ENCODE results near the gene ADGRF1. TPM values are rescaled to one million over a fixed set of nuclear protein-coding genes. Genes with fewer than 3 reads are reported as not detected.

Gene ADGRF1
- total and polyA plus RNA-seq, 5 donors from 2014 or later, result not detected

DNA sequence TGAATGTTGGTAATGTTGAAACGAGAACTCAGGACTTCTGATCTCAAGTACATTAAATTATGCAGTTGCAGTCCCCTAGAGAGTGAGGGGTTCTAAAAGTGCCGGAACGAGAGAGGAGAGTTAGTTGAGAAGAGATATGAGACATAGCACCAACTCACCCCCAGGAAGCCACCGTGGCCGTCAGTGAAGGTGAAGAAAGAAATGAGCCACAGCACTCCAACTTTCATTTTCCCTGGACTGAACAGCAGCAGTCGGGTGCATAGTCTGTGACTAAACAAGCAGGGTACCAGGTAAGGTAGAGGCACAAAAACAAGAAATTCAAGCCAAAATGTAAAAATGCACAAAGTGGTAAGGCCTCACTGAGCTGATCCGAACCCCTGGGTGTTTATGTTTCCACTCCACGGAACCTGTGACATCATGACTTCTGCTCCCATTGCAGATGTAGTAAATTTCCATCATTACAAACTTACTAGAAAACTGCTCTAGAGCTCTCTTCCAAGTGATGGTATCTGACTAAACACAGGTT is 13.2 kb downstream of the ADGRF1 start:
- H3K4me3 ChIP-seq (ENCODE audit: low read depth, low read length), result no peak overlapping the region
- H3K4me1 ChIP-seq (ENCODE audit: control insufficient read depth, insufficient read depth, low read length, poor library complexity, severe bottlenecking), result no peaks in the 10 kb centered on the region
- no peak for ATAC-seq (ENCODE audit: low read depth in 2 of 2)
- no peaks in the 10 kb centered on the region for H3K9me3 ChIP-seq (ENCODE audit: control insufficient read depth in 2 of 2, low read length in 2 of 2)
- no peak for DNase-seq
- Mint-ChIP-seq H3K27ac (no peak overlapping the region), H3K36me3 (no peaks in the 10 kb centered on the region), H3K4me3 (no peak overlapping the region), H3K4me1 (no peaks in the 10 kb centered on the region), H3K27me3 (no peaks in the 10 kb centered on the region), H3K9me3 (peaks cover 0 to 1% (median 0%) of the 10 kb centered on the region in 7 donors)
- H3K36me3 ChIP-seq (ENCODE audit: control insufficient read depth, insufficient read depth, low read length), result no peaks in the 10 kb centered on the region
- no peaks in the 10 kb centered on the region for H3K27me3 ChIP-seq (ENCODE audit: control insufficient read depth, insufficient read depth, low read length)
- H3K27ac ChIP-seq (ENCODE audit: insufficient read depth, low read length, poor library complexity, severe bottlenecking), result no peak overlapping the region

DNA sequence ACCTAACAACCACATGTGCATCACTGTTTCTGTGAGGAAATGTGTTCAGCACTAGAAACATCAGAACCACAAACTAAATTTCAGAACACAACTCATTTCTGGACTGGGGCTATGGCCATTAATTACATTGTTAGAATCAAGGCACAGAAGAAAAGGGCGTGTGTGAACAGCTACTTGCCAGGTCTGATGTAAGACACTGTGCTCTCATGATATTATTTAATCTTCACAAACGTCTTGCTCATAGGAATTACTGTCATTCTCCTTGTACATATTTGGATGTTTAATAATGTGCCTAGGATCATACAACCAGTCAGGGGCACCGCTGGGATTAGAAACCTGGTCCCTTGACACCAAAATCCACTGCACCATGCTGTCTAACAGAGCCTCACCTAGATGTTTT is 14.8 kb downstream of the ADGRF1 start:
- no peak for DNase-seq
- Histone ChIP-seq H3K27me3 (ENCODE audit: control insufficient read depth, insufficient read depth, low read length) (no peaks in the 10 kb centered on the region), H3K27ac (ENCODE audit: insufficient read depth, low read length, poor library complexity, severe bottlenecking) (no peak overlapping the region), H3K4me1 (ENCODE audit: control insufficient read depth, insufficient read depth, low read length, poor library complexity, severe bottlenecking) (no peaks in the 10 kb centered on the region), H3K4me3 (ENCODE audit: low read depth, low read length) (no peak overlapping the region), H3K36me3 (ENCODE audit: control insufficient read depth, insufficient read depth, low read length) (no peaks in the 10 kb centered on the region), H3K9me3 (ENCODE audit: control insufficient read depth in 2 of 2, low read length in 2 of 2) (no peaks in the 10 kb centered on the region)
- Mint-ChIP-seq H3K4me3 (no peak overlapping the region), H3K36me3 (no peaks in the 10 kb centered on the region), H3K27ac (no peak overlapping the region), H3K4me1 (no peaks in the 10 kb centered on the region), H3K9me3 (no peaks in the 10 kb centered on the region), H3K27me3 (no peaks in the 10 kb centered on the region)
- no peak for ATAC-seq (ENCODE audit: low read depth in 2 of 2)

DNA sequence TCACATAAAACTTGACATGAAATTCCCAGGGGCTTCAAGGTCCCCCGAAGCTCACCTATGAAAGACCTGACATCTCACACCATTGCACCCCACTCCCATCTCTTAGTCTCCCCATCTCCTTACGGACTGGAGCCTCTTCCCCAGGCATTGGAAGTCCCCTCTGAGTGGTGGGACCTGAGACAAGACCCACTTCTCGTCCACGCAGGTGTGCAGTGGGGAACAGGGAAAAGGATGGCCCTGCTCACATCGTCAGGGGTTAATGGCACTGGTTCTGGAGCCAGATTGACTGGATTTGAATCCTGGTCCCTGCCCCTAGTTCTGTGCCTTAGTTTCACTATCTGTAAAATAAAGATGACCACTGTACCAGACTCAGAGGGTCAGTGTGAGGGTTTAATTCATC is 15.5 kb downstream of the ADGRF1 start:
- no peaks in the 10 kb centered on the region for H3K36me3 Mint-ChIP-seq
- H3K4me3 Mint-ChIP-seq, result no peak overlapping the region
- Histone ChIP-seq H3K4me3 (ENCODE audit: low read depth, low read length) (no peak overlapping the region), H3K36me3 (ENCODE audit: control insufficient read depth, insufficient read depth, low read length) (no peaks in the 10 kb centered on the region), H3K9me3 (ENCODE audit: control insufficient read depth in 2 of 2, low read length in 2 of 2) (no peaks in the 10 kb centered on the region), H3K27me3 (ENCODE audit: control insufficient read depth, insufficient read depth, low read length) (no peaks in the 10 kb centered on the region), H3K27ac (ENCODE audit: insufficient read depth, low read length, poor library complexity, severe bottlenecking) (no peak overlapping the region), H3K4me1 (ENCODE audit: control insufficient read depth, insufficient read depth, low read length, poor library complexity, severe bottlenecking) (no peaks in the 10 kb centered on the region)
- ATAC-seq (ENCODE audit: low read depth in 2 of 2) (no peak), DNase-seq (no peak)
- H3K4me1 Mint-ChIP-seq, result no peaks in the 10 kb centered on the region
- no peaks in the 10 kb centered on the region for H3K9me3 Mint-ChIP-seq
- H3K27ac Mint-ChIP-seq, result no peak overlapping the region
- H3K27me3 Mint-ChIP-seq, result no peaks in the 10 kb centered on the region

DNA sequence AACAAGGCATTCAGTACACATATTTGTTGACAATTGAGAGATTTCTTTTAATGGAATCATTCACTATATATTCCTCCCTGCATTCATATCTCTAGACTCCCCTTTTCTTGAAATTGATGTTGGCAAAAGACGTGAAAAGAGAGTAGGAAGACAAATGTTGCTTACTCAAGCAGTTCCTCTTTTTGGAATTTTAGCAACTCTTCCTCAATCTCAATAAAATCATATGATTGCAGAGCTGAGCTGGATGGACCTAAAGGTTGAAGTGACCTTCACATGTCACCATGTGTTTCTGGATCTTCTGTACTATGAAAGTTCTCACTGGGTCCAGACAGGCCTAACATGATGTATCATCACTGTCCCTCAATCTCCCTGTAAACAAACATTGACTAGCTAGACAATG is 18.6 kb downstream of the ADGRF1 start:
- Mint-ChIP-seq H3K4me1 (no peaks in the 10 kb centered on the region), H3K4me3 (no peak overlapping the region), H3K27me3 (no peaks in the 10 kb centered on the region), H3K9me3 (no peaks in the 10 kb centered on the region), H3K27ac (no peak overlapping the region), H3K36me3 (no peaks in the 10 kb centered on the region)
- Histone ChIP-seq H3K9me3 (ENCODE audit: control insufficient read depth in 2 of 2, low read length in 2 of 2) (no peaks in the 10 kb centered on the region), H3K27ac (ENCODE audit: insufficient read depth, low read length, poor library complexity, severe bottlenecking) (no peak overlapping the region), H3K4me1 (ENCODE audit: control insufficient read depth, insufficient read depth, low read length, poor library complexity, severe bottlenecking) (no peaks in the 10 kb centered on the region), H3K27me3 (ENCODE audit: control insufficient read depth, insufficient read depth, low read length) (no peaks in the 10 kb centered on the region), H3K36me3 (ENCODE audit: control insufficient read depth, insufficient read depth, low read length) (no peaks in the 10 kb centered on the region), H3K4me3 (ENCODE audit: low read depth, low read length) (no peak overlapping the region)
- ATAC-seq (ENCODE audit: low read depth in 2 of 2) (no peak), DNase-seq (no peak)

DNA sequence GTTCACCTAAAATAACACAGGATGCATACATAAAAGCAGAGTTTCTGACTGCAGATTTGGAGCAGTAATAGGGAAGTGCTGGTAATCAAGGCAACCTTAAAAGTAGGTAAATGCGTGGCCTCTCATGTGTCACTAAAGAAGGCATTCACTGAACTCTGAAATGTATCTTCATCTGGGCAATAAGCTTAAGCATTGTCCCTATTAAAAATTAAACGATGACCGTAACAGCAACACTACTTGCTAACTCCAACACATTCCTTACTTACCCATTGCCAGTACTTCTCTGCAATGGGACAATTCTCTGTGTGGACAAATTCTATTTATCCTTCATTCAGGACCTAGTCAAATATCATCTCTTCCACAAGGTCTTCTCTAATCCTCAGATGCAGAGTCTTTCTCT is 19.9 kb downstream of the ADGRF1 start:
- no peaks in the 10 kb centered on the region for H3K27me3 ChIP-seq (ENCODE audit: control insufficient read depth, insufficient read depth, low read length)
- H3K27ac ChIP-seq (ENCODE audit: insufficient read depth, low read length, poor library complexity, severe bottlenecking), result no peak overlapping the region
- H3K9me3 ChIP-seq (ENCODE audit: control insufficient read depth in 2 of 2, low read length in 2 of 2), result no peaks in the 10 kb centered on the region
- no peak overlapping the region for H3K4me3 ChIP-seq (ENCODE audit: low read depth, low read length)
- DNase-seq, result no peak
- H3K36me3 Mint-ChIP-seq, result no peaks in the 10 kb centered on the region
- H3K4me1 Mint-ChIP-seq, result no peaks in the 10 kb centered on the region
- no peaks in the 10 kb centered on the region for H3K4me1 ChIP-seq (ENCODE audit: control insufficient read depth, insufficient read depth, low read length, poor library complexity, severe bottlenecking)
- no peak overlapping the region for H3K27ac Mint-ChIP-seq
- no peak overlapping the region for H3K4me3 Mint-ChIP-seq
- H3K27me3 Mint-ChIP-seq, result no peaks in the 10 kb centered on the region
- H3K36me3 ChIP-seq (ENCODE audit: control insufficient read depth, insufficient read depth, low read length), result no peaks in the 10 kb centered on the region
- no peaks in the 10 kb centered on the region for H3K9me3 Mint-ChIP-seq
- no peak for ATAC-seq (ENCODE audit: low read depth in 2 of 2)

DNA sequence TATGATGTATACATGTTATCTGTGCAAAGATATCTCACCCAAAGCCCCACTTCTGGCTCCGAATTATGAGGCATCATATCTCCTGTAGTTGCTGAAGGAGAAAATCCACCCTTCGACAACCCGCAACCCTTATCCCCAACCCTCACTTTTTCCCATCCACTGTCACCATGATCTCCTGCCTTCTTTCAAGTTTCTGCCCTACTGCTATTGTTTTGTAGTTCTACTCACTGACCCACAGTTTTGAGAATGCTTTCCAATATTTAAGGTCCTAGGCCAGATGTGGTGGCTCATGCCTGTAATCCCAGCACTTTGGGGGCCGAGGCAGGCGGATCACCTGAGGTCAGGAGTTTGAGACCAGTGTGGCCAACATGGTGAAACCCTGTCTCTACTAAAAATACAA is 22.2 kb downstream of the ADGRF1 start:
- no peak overlapping the region for H3K4me3 Mint-ChIP-seq
- H3K27me3 Mint-ChIP-seq, result no peaks in the 10 kb centered on the region
- ATAC-seq (ENCODE audit: low read depth in 2 of 2) (no peak), DNase-seq (no peak)
- Histone ChIP-seq H3K4me1 (ENCODE audit: control insufficient read depth, insufficient read depth, low read length, poor library complexity, severe bottlenecking) (no peaks in the 10 kb centered on the region), H3K27me3 (ENCODE audit: control insufficient read depth, insufficient read depth, low read length) (no peaks in the 10 kb centered on the region), H3K27ac (ENCODE audit: insufficient read depth, low read length, poor library complexity, severe bottlenecking) (no peak overlapping the region), H3K36me3 (ENCODE audit: control insufficient read depth, insufficient read depth, low read length) (no peaks in the 10 kb centered on the region), H3K4me3 (ENCODE audit: low read depth, low read length) (no peak overlapping the region), H3K9me3 (ENCODE audit: control insufficient read depth in 2 of 2, low read length in 2 of 2) (no peaks in the 10 kb centered on the region)
- H3K4me1 Mint-ChIP-seq, result no peaks in the 10 kb centered on the region
- peaks cover 0 to 2% (median 0%) of the 10 kb centered on the region in 7 donors for H3K9me3 Mint-ChIP-seq
- H3K36me3 Mint-ChIP-seq, result no peaks in the 10 kb centered on the region
- H3K27ac Mint-ChIP-seq, result no peak overlapping the region

DNA sequence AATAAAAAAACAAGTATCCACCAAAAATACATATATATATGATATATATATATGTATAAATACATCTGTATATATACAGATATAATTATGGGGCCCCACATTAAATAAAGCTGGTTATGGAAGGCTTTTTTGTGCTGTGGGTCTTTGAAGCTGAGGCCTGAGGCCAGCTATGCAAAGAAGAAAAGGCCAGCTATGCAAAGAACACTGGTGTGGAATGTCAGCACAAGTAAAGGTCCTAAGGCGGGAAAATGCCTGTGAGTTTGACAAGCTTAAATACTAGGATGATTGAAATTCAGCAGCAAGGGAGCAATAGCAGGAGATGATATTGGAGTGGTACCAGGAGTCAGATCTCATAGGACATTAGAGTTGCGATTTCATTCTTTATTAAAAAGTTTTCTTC is 25.2 kb downstream of the ADGRF1 start:
- DNase-seq (no peak), ATAC-seq (ENCODE audit: low read depth in 2 of 2) (no peak)
- Mint-ChIP-seq H3K9me3 (peaks cover 0 to 7% (median 2%) of the 10 kb centered on the region in 7 donors), H3K36me3 (no peaks in the 10 kb centered on the region), H3K4me1 (no peaks in the 10 kb centered on the region), H3K27me3 (no peaks in the 10 kb centered on the region), H3K27ac (no peak overlapping the region), H3K4me3 (no peak overlapping the region)
- Histone ChIP-seq H3K4me1 (ENCODE audit: control insufficient read depth, insufficient read depth, low read length, poor library complexity, severe bottlenecking) (no peaks in the 10 kb centered on the region), H3K36me3 (ENCODE audit: control insufficient read depth, insufficient read depth, low read length) (no peaks in the 10 kb centered on the region), H3K27ac (ENCODE audit: insufficient read depth, low read length, poor library complexity, severe bottlenecking) (no peak overlapping the region), H3K27me3 (ENCODE audit: control insufficient read depth, insufficient read depth, low read length) (no peaks in the 10 kb centered on the region), H3K9me3 (ENCODE audit: control insufficient read depth in 2 of 2, low read length in 2 of 2) (no peaks in the 10 kb centered on the region), H3K4me3 (ENCODE audit: low read depth, low read length) (no peak overlapping the region)

DNA sequence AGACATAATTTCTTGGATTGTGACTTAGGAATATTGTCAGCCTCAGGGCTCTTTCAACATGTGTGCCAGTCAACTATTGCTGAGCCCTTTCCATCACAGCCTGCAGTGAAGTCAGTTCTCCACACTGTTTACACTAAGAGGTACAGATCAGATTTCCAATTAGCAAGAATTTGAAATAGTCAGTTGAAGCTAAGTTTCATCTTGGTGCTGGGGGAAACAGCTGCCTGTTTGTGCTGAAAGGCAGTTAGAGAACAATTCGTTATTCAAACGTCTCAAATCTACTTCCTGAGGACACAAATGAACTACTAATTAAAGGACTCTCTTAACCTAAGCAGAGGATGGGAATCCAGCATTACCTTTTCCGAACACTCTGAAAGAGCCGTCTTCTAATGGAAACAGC is 25.9 kb downstream of the ADGRF1 start:
- H3K4me1 Mint-ChIP-seq, result no peaks in the 10 kb centered on the region
- no peak overlapping the region for H3K4me3 Mint-ChIP-seq

More for the DNA sequence above, 25.9 kb downstream of the ADGRF1 start:
- no peaks in the 10 kb centered on the region for H3K4me1 ChIP-seq (ENCODE audit: control insufficient read depth, insufficient read depth, low read length, poor library complexity, severe bottlenecking)
- DNase-seq, result no peak
- H3K27ac ChIP-seq (ENCODE audit: insufficient read depth, low read length, poor library complexity, severe bottlenecking), result no peak overlapping the region
- no peak overlapping the region for H3K4me3 ChIP-seq (ENCODE audit: low read depth, low read length)
- Mint-ChIP-seq H3K27me3 (no peaks in the 10 kb centered on the region), H3K36me3 (no peaks in the 10 kb centered on the region), H3K9me3 (peaks cover 0 to 7% (median 2%) of the 10 kb centered on the region in 7 donors), H3K27ac (no peak overlapping the region)
- no peaks in the 10 kb centered on the region for H3K27me3 ChIP-seq (ENCODE audit: control insufficient read depth, insufficient read depth, low read length)
- no peaks in the 10 kb centered on the region for H3K9me3 ChIP-seq (ENCODE audit: control insufficient read depth in 2 of 2, low read length in 2 of 2)
- no peaks in the 10 kb centered on the region for H3K36me3 ChIP-seq (ENCODE audit: control insufficient read depth, insufficient read depth, low read length)
- no peak for ATAC-seq (ENCODE audit: low read depth in 2 of 2)

All from CD4-positive, CD25-positive, alpha-beta regulatory T cell (primary cell).